ENCODE measurements around the gene CLDN6. TPM values are rescaled to one million over a fixed set of nuclear protein-coding genes. Genes with fewer than 3 reads are reported as not detected.

CLDN6 gene
- polyA plus RNA-seq, 1 experiment, result 0.07 TPM

DNA sequence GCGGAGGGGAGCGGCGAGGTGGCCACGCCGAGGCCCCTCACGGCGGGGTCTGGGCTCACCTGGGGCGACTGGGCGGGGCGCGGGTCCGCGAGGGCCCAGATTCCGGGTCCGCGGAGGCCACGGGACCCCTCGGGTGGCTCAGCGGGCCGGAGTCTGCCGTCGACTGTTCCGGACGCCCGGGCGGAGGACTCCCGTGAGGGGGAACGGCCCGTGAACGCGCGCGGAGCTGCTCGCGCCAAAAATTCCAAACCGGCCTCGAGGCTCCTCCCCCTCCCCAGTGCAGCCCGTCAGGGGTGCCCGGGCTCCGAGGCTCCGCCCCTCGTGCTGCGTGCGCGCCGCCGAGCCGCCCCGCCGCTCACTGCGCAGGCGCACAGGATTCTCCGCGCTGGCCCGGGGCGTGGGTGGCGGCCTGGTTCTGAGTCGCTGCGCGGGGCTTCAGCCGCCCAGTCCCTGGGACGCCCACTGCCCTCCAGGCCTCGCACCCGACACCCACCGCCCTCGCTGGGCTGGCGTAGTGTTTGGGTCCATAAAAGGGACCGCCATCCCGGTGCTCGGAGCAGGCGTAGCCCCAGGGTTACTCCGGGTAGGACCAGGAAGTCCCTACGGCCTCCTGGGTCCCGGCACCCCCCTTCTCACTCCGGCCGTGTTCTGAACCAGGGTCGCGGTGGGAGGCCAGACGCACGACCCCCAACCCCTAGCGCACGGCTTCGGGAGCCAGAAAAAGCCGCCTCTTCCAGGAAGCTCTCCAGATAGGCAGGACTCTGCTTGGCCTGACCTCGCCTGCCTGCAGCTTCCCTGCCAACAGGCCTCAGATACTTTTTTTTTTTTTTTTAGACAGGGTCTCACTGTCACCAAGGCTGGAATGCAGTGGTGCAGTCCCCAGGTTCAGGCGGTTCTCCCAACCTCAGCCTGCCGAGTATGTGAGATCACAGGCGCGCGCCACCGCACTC is 37.5 kb downstream of the CLDN6 start, which contains the start of gene PKMYT1:
PKMYT1 (minus strand) TSS at position 220 of the 950 bp plus-strand sequence. CDS start 789 bp downstream, outside the sequence.
- peak; percentile 38 for DNase-seq (ENCODE audit: low read depth, low spot score)
- TF ChIP-seq CTCF (IDR thresholded peaks at IDR 0.05; ENCODE audit: low read depth, low read length), result no peak
- H3K9me3 ChIP-seq (ENCODE audit: control insufficient read depth, insufficient read depth, low read length), result peaks cover 5% of the 10 kb centered on the region; the same call in 1 of the 2 replicates
- CTCF ChIA-PET, result interaction anchor here (0.6 to 1.2 kb wide), 2 partner anchors 7 to 48 kb away, joined by 3 to 11 read pairs; no protein-coding TSS in a partner anchor
- H3K4me3 ChIP-seq (ENCODE audit: low read depth, low read length), result peak within 1 kb of the TSS; percentile 80
- POLR2A ChIA-PET, result interaction anchor here (0.5 to 2.1 kb wide), 5 partner anchors 11 to 75 kb away, joined by 3 to 10 read pairs (median 6); partner anchors contain the start of genes PAQR4 and TNFRSF12A
- no peaks in the 10 kb centered on the region for H3K27me3 ChIP-seq (ENCODE audit: control insufficient read depth, insufficient read depth, low read length)
- H3K27ac ChIP-seq (ENCODE audit: low read depth, low read length), result peak within 1 kb of the TSS; percentile 61

GRCh38 chr16:2979669-2980226 is 38.2 kb downstream of the CLDN6 start:
- peaks cover 5% of the 10 kb centered on the region; the same call in 1 of the 2 replicates for H3K9me3 ChIP-seq (ENCODE audit: control insufficient read depth, insufficient read depth, low read length)
- ChIA-PET CTCF (no interaction called here), POLR2A (interaction anchor here (0.5 to 2.1 kb wide), 4 partner anchors 10 to 74 kb away, joined by 3 to 10 read pairs (median 8); partner anchors contain the start of genes PAQR4 and TNFRSF12A)
- no peak for TF ChIP-seq CTCF (IDR thresholded peaks at IDR 0.05; ENCODE audit: low read depth, low read length)
- H3K27me3 ChIP-seq (ENCODE audit: control insufficient read depth, insufficient read depth, low read length), result no peaks in the 10 kb centered on the region
- peak overlapping the region; percentile 80 for H3K4me3 ChIP-seq (ENCODE audit: low read depth, low read length)
- DNase-seq (ENCODE audit: low read depth, low spot score), result no peak
- no peak overlapping the region for H3K27ac ChIP-seq (ENCODE audit: low read depth, low read length)

DNA sequence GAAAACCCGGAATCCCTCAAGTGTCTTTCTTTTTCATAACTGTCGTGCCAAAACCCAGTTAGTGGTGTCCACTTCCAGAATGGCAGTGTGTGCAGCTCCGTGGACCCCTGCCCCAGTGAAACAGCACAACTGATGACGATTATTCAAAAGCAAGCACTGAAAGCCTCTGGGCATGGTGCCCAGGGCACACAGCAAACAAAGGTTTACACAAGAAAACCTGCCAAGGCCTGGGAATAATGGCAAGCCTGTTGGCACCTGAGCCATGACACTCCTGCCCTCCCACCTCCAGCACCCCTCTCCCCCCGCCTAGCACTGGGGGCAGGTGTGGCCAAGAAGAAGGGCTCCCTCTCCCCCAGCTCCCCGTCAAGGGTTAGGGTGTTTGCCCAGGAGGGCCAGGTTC is 40.5 kb downstream of the CLDN6 start:
- DNase-seq (ENCODE audit: low read depth, low spot score), result no peak
- no peak overlapping the region for H3K4me3 ChIP-seq (ENCODE audit: low read depth, low read length)
- H3K9me3 ChIP-seq (ENCODE audit: control insufficient read depth, insufficient read depth, low read length), result peaks cover 5% of the 10 kb centered on the region; the same call in 1 of the 2 replicates
- no peak for TF ChIP-seq CTCF (IDR thresholded peaks at IDR 0.05; ENCODE audit: low read depth, low read length)
- H3K27ac ChIP-seq (ENCODE audit: low read depth, low read length), result no peak overlapping the region
- H3K27me3 ChIP-seq (ENCODE audit: control insufficient read depth, insufficient read depth, low read length), result no peaks in the 10 kb centered on the region
- ChIA-PET CTCF (interaction anchor here (0.6 kb wide), 2 partner anchors 25 to 305 kb away, joined by 4 to 5 read pairs; no protein-coding TSS in a partner anchor), POLR2A (no interaction called here)

DNA sequence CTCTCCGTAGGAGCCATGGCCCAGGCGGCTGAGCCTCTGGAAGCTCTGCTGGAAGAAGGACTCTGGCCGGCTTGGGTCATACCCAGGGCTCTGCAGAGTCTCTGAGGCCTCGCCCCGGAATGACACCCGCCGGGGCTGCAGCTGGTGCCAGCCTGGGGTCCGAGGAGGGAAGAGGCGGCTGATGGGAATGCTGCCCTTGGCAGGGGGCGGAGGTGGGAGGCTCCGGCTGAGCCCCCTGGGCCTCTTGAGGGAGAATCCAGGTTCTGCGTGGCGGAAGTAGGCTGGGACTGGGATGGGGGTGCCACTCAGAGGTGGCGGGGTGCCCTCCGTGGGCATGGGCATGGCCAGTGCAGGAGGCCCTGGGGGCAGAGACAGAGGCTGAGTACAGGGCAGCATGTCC is 41.3 kb downstream of the CLDN6 start:
- Histone ChIP-seq H3K27me3 (ENCODE audit: control insufficient read depth, insufficient read depth, low read length) (no peaks in the 10 kb centered on the region), H3K9me3 (ENCODE audit: control insufficient read depth, insufficient read depth, low read length) (peaks cover 5% of the 10 kb centered on the region; the same call in 1 of the 2 replicates), H3K27ac (ENCODE audit: low read depth, low read length) (no peak overlapping the region), H3K4me3 (ENCODE audit: low read depth, low read length) (no peak overlapping the region)
- DNase-seq (ENCODE audit: low read depth, low spot score), result no peak
- TF ChIP-seq CTCF (IDR thresholded peaks at IDR 0.05; ENCODE audit: low read depth, low read length), result no peak
- POLR2A ChIA-PET, result no interaction called here
- CTCF ChIA-PET, result no interaction called here
